Thyroid gland (tissue), 4 donors: Measurements from ENCODE around the gene QRFPR. TPM values are rescaled to one million over a fixed set of nuclear protein-coding genes. Genes with fewer than 3 reads are reported as not detected.

ENCODE experiments used
- DNase-seq, 2 donors: peaks; one replicate each; pipeline ENCODE4 v3.0.0-alpha.2; 2019
- H3K27ac ChIP-seq, 3 donors: fragments of 200-600 bp; sonication (generic); 1 replicate in 2 of 3; 2 replicates in 1 of 3; pipeline ENCODE4 v1.5.1; 2016 to 2019; ENCODE audit warnings: mild to moderate bottlenecking in 1 of 3, moderate library complexity in 1 of 3
- H3K27me3 ChIP-seq: fragments of 200-600 bp; sonication (generic); one replicate; pipeline ENCODE4 v1.5.1; 2019
- H3K36me3 ChIP-seq, 2 donors: fragments of 200-600 bp; sonication (generic); one replicate each; pipeline ENCODE4 v1.5.1; 2016 to 2019
- H3K4me1 ChIP-seq, 2 donors: fragments of 200-600 bp; sonication (generic); one replicate each; pipeline ENCODE4 v1.5.1; 2017 to 2019
- H3K4me3 ChIP-seq, 3 donors: fragments of 200-600 bp; sonication (generic); replicated peaks in 1 of 3; 1 replicate in 2 of 3; 2 replicates in 1 of 3; pipeline ENCODE4 v1.5.1; 2016; ENCODE audit warnings: mild to moderate bottlenecking in 1 of 3
- H3K9me3 ChIP-seq: fragments of 200-600 bp; sonication (generic); one replicate; pipeline ENCODE4 v1.5.1; 2017
- POLR2A ChIP-seq, 2 donors: fragments of 450-650 bp; IDR thresholded peaks; one replicate each; pipeline ENCODE4 v1.6.1; 2017; ENCODE audit warnings: antibody characterized with exemption in 2 of 2, mild to moderate bottlenecking in 2 of 2, moderate library complexity in 1 of 2
- WGBS, 2 donors: methylation state at CpG; one replicate each; pipeline ENCODE4 v1.1.5; 2017; 5-methylcytosine and 5-hydroxymethylcytosine counted together
- intact Hi-C: fragments of 100-400 bp; cut with DNase I; formaldehyde crosslinking; loops from one replicate; pipeline ENCODE4 v1.15.1; 2023
- total RNA-seq, 4 donors: library from RNA; depleted of rRNA; stranded (reverse); fragments of >200 nt; gene quantifications; one replicate each; pipeline ENCODE4 v1.2.3, GENCODE V29; 2016
- TF ChIP-seq, protein P1 (sequence below), 6 experiments: fragments of 200-600 bp in 3 of 6; fragments of 450-650 bp in 3 of 6; sonication (generic) in 3 of 6; IDR thresholded peaks; one replicate each; pipeline ENCODE4 v1.5.1; 2016 to 2019; ENCODE audit warnings: antibody characterized with exemption in 6 of 6, mild to moderate bottlenecking in 2 of 6, inconsistent platforms in 1 of 6, moderate library complexity in 1 of 6

QRFPR gene
- total RNA-seq, 4 donors from 2014 or later = 0.63 to 1.6 TPM; not detected in 2

DNA sequence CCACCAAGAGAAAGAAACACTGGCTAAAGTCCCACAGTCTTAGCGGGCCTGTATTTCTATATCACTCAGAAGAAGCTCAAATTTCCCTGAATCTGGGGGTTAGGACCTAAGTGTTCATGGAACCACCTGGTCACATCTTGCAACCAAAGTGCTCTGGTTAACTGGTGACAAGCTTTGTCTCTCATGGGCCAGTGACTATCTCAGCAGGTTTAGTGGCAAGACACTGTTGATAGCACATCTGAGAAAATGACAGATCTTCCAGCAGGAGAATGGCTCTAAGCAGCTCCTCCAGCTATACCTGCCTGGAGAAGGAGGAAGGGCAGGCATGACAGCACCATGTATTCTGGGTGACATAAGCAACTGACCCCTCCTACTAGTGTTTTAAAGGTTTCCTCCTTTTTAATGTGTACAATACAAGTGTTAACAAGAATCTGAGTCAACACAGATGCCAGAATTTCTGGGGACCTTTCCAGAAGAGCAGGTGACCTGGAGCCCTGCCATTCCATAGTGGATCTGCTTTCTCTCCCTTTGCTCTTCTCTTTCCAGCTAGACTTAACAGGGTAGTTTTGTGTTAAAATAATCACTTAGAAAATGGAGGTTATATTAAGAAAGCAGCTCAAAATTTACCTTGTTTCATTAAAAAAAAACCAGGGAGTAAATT is 17.3 kb upstream of the QRFPR start:
- intact Hi-C loops = no loop called here
- no peaks in the 10 kb centered on the region for H3K4me1 ChIP-seq
- no peak for DNase-seq
- no peak overlapping the region for H3K4me3 ChIP-seq
- no peaks in the 10 kb centered on the region for H3K27me3 ChIP-seq
- H3K9me3 ChIP-seq = no peaks in the 10 kb centered on the region
- whole genome bisulfite sequencing, 2 donors = 47 to 75% methylated on average over 1 of the region's 1 CpG
- TF ChIP-seq POLR2A (IDR thresholded peaks at IDR 0.05) = no peak
- TF ChIP-seq, protein P1, sequence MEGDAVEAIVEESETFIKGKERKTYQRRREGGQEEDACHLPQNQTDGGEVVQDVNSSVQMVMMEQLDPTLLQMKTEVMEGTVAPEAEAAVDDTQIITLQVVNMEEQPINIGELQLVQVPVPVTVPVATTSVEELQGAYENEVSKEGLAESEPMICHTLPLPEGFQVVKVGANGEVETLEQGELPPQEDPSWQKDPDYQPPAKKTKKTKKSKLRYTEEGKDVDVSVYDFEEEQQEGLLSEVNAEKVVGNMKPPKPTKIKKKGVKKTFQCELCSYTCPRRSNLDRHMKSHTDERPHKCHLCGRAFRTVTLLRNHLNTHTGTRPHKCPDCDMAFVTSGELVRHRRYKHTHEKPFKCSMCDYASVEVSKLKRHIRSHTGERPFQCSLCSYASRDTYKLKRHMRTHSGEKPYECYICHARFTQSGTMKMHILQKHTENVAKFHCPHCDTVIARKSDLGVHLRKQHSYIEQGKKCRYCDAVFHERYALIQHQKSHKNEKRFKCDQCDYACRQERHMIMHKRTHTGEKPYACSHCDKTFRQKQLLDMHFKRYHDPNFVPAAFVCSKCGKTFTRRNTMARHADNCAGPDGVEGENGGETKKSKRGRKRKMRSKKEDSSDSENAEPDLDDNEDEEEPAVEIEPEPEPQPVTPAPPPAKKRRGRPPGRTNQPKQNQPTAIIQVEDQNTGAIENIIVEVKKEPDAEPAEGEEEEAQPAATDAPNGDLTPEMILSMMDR (IDR thresholded peaks at IDR 0.05) = no peak
- no peaks in the 10 kb centered on the region for H3K36me3 ChIP-seq
- H3K27ac ChIP-seq = no peak overlapping the region

- no peaks in the 10 kb centered on the region for H3K9me3 ChIP-seq
- H3K27ac ChIP-seq = no peak overlapping the region
- no peaks in the 10 kb centered on the region for H3K4me1 ChIP-seq
- intact Hi-C loops = no loop called here
- WGBS, 2 donors = 74 to 82% methylated on average over 3 of the region's 3 CpGs
- no peak overlapping the region for H3K4me3 ChIP-seq
- no peaks in the 10 kb centered on the region for H3K36me3 ChIP-seq
- H3K27me3 ChIP-seq = no peaks in the 10 kb centered on the region
- DNase-seq = no peak
- TF ChIP-seq POLR2A (IDR thresholded peaks at IDR 0.05) = no peak
- TF ChIP-seq, protein P1 (IDR thresholded peaks at IDR 0.05) = no peak
These were observed 16.6 kb upstream of the QRFPR start for GRCh38 chr4:121397434-121397833.

GRCh38 chr4:121392426-121393086 is 11.7 kb upstream of the QRFPR start:
- Histone ChIP-seq H3K27me3 (no peaks in the 10 kb centered on the region), H3K9me3 (no peaks in the 10 kb centered on the region), H3K4me3 (no peak overlapping the region), H3K27ac (no peak overlapping the region), H3K36me3 (no peaks in the 10 kb centered on the region), H3K4me1 (no peaks in the 10 kb centered on the region)
- no peak for DNase-seq
- intact Hi-C loops = no loop called here
- TF ChIP-seq, protein P1 (IDR thresholded peaks at IDR 0.05) = no peak
- no peak for TF ChIP-seq POLR2A (IDR thresholded peaks at IDR 0.05)
- WGBS, 2 donors = 72 to 73% methylated on average over 5 of the region's 5 CpGs

DNA sequence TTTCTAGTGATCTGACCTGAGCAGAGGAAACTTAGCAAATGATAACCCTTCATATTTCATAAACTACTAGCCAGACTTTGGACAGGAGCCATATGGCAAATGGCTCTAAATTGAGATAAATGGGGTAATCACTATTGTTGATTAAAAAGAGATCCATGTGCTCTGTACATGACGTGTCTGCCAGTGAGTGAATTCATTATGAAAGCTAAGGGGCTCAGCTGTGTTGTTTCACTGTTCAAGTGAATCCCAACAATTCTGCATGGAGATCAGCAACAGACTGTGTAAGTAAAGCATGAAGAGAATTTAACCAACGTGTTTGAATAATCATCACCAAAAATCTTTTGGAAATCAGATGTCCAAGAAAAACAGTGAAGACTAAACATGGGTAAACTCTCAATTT is 9.5 kb upstream of the QRFPR start:
- Histone ChIP-seq H3K36me3 (no peaks in the 10 kb centered on the region), H3K4me3 (no peak overlapping the region), H3K9me3 (no peaks in the 10 kb centered on the region), H3K27ac (no peak overlapping the region), H3K4me1 (no peaks in the 10 kb centered on the region), H3K27me3 (no peaks in the 10 kb centered on the region)
- DNase-seq = no peak
- WGBS, 2 donors = 66 to 76% methylated on average over 2 of the region's 2 CpGs
- no peak for TF ChIP-seq POLR2A (IDR thresholded peaks at IDR 0.05)
- TF ChIP-seq, protein P1 (IDR thresholded peaks at IDR 0.05) = no peak
- intact Hi-C loops = no loop called here

DNA sequence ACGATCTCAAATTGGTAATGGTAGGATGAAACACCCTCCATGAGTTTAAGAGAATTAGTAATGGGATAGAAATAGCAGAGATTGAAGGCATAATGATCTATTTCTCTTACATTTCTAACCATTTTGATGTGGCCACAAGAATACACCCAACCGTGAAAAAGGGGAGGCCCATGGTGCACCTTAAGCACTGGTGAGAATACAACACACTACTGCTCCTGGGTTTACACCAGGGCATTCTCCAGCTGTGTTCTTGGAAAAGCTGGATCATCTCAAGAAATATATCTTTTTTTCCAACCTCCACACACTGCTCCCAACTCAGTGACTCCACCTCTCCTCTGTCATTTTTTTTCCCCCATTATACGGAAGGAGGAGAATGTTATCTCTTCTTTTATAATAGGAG is 1.5 kb downstream of the QRFPR start:
- TF ChIP-seq POLR2A (IDR thresholded peaks at IDR 0.05) = no peak
- TF ChIP-seq, protein P1 (IDR thresholded peaks at IDR 0.05) = no peak
- Histone ChIP-seq H3K9me3 (no peaks in the 10 kb centered on the region), H3K4me1 (peaks cover 0 to 9% of the 10 kb centered on the region in 2 donors), H3K27ac (no peak overlapping the region), H3K4me3 (no peak overlapping the region), H3K27me3 (peaks cover 10% of the 10 kb centered on the region), H3K36me3 (no peaks in the 10 kb centered on the region)
- intact Hi-C loops = no loop called here
- 76 to 81% methylated on average over 3 of the region's 3 CpGs for WGBS, 2 donors
- no peak for DNase-seq
